Fibroblast of skin of abdomen (primary cell): ENCODE data around the gene PRKCA.
A peak's percentile ranks its signal among the peaks of the same experiment; 100 is the strongest.
"Not testable (repeated sequence)": the region's sequence is repeated elsewhere in the genome, so short reads cannot be mapped to it uniquely, and the experiment has no call there.

Source experiments
- DNase-seq: peaks from one replicate; pipeline ENCODE4 v3.0.0-alpha.2; 2013

PRKCA gene

DNA sequence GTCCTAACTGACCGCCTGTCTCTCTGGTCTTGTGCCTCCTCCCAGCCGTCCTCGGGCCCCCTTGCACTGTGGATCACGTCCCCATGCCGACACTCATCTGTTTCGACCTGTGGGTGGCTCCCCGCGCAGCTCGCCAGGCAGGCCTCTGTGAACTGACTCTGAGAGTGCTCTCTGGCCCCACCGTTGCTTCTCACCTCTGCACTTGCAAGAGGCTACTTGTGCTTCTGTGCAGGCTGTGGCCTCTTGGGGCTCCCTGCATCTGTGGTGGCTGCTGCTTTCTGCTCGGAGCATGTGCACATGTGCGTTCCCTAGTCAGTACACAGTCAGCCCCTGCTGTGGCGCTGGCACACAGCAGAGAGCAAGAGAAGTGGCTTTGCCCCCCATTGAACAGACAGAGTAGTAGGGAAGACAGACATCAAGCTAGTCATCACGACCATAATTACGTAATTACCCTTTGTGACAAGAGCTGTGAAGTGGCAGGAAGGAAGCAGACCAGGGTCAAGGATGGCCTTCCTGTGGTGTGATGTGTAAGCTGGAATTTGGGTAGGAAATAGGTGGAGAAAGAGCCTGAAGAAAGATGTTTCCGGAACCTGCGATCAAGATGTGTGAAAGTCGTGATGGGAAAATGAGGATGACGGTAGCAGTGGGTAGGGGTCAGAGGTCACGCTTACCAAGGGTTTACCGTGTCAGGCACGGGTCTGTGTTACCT, 276.5 kb downstream of the PRKCA start:
- no peak for DNase-seq

DNA sequence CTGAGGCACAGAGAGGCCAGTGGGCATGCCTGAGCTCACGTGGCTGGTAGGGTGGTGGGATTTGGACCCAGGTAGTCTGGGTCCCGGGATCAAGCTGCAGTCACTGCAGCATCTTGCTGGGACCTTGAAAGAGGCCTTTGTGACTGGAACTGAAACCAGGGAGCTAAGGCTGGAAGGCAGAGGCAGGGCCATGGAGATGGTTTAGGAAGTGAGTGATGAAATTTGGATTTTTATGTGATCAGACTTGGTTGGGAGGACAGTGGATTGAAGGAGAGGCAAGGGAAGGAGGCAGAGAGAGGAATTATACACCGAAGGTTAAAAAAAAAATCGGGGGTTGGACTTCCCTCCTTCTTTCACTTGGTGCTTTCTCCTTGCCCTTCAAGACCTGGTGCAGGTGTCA, 277.1 kb downstream of the PRKCA start:
- peak; percentile 36 for DNase-seq

DNA sequence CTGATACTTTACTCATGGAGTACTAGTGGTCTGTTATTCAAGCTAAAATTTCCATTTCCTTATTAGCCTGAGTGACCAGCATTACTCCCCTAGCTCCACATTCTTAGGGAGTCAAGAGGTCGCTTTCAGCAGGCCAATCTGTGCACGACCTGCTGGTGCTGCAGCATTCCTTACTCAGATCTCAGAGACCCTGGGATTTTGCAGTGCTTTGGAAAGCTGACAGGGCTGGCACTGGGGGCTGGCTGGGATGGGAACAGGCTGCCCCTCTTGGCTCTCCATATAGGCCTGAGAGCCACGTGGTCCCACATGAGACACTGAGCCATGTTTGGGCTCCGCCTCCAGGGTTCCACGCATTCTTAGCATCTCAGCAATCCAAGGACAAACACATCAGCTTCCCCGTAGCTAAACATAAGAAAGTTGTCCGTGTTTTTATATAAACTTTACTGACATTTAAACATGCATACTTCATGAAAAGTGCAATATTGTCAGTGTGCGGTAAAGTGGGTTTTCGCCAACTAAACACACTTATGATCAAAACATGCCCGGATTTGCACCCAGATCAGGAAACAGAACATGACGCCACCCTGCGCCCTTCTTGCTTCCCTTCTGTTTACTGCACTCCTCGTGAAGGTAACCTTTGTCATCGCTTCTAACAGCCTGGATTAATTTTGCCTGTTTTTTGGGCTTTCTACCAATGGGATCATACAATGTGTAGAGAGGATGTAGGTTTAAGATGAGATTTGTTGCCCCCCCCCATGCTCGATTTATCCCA, 278.0 kb downstream of the PRKCA start:
- peak; percentile 53 for DNase-seq

DNA sequence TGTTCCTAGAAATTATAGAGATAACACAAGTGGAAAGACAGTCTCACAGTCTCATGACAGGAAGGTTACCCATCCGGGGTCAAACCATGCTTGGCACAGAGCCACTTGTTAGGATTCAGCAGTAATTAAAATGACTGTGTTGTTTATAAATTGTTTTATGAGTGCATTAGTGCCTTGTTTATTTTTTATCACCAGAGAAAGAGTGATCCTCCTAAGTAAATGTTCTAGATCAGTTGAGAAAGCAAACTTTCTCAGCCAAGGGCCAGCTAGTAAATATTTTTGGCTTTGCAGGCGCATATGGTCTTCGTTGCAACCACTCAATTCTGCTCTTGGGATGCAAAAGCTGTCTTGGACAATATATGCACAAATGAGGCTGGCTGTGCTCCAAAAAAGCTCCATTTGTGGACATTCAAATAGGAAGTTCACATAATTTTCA, 278.6 kb downstream of the PRKCA start:
- peak; percentile 45 for DNase-seq

DNA sequence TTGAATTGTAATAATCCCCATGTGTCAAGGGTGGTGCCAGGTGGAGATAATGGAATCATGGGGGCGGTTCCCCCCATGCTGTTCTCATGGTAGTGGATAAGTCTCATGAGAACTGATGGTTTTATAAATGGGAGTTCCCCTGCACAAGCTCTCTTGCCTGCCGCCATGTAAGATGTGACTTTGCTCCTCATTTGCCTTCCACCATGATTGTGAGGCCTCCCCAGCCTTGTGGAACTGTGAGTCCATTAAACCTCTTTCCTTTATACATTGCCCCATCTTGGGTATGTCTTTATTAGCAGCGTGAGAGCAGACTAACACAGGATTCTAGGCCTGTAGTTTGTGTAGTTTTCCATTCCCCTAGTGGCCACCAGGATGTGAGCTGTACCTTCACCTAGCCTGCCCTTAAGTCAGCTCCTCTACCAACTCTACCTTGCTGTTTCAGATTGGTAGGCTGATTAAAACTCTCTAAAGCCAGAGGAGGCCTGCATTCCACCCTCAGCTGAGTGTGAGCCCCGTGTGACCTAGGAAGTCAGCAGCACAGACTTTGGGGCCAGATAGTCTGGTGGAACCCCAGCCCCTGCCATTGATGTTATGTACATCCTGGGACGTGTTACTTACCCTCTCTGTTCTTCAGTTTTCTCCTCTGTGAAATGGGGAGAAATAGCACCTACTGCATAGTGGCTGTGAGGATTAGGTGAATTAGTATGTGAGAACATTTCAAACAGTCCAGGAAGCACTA, 280.1 kb downstream of the PRKCA start:
- no peak for DNase-seq

DNA sequence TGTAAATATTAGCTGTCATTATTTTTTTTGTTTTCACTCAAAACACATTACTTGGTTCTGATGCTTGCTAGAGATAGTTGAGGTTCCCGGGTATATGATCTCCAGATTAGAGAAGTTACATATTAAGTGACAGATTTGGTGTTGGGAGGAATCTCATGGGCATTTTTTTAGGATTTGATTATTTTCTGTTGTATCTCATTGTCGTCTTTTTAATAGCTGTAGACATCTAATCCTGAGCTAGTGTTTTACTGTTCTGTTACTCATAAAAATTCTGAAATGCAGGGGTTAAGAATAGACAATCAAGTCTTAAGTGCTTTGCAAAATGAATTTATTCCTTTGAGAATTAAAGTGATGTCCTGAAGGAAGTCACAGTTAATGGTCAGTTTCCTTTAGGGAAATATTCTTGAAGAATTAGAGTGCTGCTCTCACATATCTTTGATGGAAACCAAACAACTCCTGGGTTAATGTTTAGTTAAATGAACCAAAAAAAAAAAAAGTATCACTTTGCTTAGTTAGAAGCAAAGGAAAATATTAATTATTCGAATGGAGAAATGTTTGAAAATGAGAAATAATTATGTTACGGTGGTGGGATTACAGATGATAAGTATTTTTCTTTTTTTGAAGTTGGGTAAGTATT, 280.8 kb downstream of the PRKCA start:
- DNase-seq, result no peak

DNA sequence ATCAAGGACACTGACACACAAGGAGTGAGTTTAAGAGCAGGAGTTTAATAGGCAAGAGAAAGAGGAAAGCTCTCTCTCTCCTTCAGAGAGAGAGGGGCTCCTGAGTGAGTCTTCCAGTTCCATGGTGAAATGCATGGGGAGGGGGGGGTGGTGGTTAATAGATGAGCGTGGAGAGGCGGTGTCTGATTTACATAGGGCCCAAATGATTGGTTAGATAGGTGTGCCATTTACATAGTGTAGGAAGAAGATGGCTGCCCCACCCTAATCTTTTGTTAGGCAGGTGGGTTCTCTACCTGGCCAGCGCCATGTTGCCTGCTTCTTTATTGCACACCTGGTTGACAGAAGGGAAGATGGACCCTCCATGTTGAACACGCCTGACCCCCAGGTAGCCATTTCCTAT, 282.5 kb downstream of the PRKCA start:
- DNase-seq, result no peak

DNA sequence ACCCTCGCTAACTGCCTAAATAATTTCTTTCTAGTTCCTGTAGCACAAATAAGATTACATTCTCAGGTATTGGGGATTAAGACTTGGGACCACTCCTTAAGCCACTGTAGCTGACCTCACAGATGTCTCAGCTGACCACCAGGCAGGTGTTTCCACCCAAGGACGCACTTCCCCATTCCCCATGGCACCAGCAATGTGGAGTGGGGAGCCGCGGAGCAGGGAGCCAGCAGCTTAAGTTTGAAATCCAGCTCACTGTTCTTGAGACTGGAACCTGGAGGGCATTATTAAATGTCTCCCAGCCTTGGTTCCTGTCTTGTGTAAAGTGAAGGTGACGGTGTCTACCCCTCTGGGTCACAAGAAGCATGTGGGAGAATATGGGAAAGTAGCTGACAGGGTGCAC, 283.1 kb downstream of the PRKCA start:
- DNase-seq, result no peak

DNA sequence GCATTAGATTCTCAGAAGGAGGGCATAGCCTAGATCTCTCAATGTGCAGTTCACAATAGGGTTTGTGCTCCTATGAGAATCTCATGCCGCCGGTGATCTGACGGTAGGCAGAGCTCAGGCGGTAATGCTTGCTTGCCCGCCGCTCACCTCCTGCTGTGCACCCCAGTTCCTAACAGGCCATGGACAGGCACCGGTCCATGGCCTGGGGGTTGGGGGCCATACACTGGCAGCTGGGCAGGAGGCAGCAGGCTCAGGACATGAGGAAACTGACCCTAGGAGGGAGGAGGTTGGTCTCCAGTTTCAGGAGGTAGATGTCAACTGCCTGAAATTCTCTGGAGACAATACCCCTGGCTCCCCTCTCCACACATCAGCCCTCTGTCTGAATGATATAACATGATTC, 287.5 kb downstream of the PRKCA start:
- no peak for DNase-seq

DNA sequence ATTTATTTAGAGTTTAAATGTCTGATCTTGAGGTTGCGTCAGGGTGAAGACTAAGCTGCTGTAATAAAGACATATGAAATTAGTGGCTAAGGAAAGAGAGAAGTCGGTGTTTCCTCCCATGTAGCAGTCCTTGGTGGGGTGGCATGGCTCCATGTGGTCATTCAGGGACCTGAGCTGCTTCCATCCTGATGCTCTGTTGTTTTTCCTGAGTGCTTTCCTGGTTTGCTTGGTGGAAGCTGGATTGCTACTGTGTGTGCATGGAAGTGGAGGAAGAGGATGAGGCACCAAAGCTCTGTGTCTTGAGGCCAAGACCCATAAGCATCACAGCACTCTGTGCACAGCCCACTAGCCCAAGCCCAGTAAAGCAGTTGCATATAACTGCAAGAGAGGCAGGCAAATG, 290.7 kb downstream of the PRKCA start:
- DNase-seq, result no peak

DNA sequence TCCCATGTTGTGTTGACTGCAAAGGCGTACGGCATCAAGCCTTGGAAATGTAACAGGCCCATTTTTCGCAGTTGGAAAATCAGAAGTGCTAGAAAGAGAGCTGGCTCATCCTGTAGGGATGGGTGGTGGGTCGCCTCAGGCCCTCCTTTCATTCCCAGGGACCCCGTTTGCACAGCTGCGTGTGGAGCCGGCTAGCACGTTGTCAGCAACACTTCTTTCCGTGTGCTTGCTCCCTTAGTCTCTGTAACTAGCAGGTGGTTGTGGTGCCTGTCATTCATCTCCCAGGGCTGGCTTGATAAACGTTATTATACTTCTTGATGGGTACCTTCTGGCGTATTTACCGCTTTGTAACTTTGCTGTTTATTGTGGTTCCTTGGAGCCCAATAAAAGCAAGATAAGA, 293.5 kb downstream of the PRKCA start:
- no peak for DNase-seq

DNA sequence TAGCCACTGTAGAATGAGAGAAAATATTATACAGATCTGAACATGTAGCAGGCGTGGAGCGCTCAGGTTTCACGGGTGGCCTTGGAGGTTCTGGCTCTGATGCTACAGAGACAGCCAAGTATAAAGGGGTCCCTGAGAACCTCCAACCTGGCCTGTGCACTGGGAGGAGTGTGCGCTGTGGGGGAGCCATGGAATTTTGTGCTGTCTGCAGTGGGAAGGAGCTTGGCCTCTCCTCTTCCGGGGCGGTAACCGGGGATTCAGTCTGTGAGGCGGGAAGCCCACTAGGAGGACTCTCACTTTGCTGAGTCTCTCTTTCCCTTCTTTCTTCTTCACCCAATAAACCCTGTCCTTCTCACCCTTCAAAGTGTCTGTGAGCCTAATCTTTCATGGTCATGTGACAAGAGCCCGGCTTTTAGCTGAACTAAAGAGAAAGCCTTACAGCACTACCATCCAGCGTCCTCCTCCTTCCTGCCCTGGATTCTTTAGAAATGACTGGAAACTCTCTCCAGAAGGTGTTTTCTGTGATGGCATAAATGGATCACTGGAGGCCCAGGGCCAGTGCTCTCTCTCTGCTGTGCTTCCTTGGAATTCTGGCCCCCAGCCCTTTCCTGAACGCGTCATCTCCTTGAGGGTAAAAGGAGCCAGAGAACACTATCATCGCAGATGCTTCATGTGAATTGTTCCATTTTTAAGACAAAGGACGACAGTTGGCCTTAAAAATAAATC, 300.4 kb downstream of the PRKCA start:
- DNase-seq, result peak; percentile 48

DNA sequence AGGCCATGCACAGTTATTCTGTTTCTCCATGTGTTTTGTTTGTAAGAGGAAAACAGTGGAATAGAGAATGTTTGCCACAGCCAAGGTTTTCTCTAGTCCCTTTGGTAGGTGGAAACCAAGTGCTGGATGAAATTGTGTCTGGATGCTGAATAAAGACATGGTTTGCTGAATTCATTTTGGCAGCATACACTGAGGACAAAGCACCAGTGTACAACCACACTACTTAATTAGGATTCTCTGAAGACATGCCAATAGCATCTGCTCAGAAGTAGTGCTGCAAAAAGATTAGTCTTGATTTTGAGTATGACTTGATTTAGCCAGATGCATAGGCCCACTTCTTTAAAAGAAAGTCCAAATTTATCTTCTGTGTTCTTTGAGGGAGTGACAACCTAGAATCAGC, 302.0 kb downstream of the PRKCA start:
- DNase-seq, result no peak

DNA sequence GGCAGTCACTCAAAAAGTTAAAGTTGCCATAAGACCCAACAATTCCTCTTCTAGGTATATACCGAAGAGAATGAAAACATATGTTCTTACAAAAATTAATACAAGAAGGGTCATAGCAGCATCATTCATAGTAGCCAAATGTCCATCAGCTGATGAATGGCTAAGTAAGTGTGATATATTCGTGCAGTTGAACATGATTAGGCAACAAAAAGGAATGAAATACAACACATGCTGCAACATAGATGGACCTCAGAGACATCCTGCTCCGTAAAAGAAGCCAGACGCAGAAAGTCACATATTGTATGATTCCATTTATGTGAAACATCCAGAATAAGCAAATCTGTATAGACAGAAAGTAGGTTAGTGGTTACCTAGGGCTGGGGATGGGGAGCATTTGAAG, 303.1 kb downstream of the PRKCA start:
- DNase-seq, result peak; percentile 68

DNA sequence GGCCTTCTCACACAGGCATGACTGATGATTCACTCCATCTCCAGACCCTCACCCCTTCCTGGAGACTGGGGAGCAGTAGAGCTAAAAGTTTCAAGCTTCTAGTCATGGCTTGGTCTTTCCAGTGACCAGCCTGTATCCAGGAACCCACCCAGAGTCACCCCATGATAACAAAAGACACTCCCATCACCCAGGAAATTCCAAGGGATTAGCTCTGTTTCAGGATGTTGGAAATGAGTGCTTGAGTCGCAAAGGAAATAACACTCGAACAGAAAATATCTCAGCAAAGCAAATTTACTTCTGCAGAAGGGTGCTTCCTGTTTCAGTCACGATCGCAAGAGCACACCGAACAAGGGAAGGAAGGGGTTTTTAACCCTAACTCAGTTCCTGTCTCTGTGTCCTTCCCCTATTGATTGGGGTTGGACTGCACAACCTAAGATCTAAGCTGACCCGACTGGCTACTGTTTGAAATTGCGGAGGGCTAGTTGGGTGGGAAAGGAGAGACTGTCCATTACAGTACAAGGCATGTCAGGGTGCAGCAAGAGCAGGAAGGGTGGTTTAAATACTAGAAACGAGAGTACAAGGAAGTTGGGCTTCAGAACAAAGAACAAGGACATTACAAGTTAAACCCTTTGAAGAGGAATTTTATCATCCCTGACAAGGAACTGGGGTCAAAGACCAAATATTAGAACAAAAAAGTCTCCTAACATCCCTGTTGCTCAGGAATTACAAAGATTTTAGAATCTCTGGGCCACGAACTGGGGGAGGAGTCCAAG, 308.1 kb downstream of the PRKCA start:
- DNase-seq, result no peak

DNA sequence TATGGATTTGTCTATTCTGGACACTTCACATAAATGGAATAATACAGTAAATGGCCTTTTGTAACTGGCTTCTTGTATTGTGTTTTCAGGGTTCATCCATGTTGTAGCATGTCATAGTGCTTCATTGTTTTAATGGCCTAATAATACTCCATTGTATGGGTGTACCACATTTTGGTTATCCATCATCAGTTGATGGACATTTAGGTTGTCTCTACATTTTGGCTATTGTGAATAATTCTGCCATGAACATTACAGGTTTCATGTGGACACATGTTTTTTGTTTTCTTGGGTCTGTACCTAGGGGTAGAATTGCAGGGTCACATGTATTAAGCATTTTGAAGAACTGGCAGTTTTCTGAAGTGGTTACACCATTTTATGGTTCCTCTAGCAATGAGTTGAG, 309.0 kb downstream of the PRKCA start:
- no peak for DNase-seq

DNA sequence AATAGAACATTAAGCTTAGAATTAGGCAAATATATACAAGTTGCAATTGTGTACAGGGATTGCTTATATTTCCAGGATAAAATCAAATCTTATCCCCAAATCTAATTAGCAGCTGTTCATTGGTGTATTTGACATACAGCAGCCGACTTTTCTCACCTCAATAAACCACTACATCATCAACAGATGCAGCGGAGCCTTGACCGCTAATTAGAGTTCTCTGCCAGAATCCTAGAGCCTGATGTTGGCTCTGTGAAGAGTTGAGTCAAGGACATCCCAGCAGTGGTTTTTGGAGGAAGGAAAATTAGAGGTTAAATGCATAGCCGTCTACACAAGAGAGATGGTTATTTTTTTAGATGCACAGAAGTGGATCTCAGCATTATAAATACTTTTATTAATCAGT, 310.6 kb downstream of the PRKCA start:
- DNase-seq, result no peak

DNA sequence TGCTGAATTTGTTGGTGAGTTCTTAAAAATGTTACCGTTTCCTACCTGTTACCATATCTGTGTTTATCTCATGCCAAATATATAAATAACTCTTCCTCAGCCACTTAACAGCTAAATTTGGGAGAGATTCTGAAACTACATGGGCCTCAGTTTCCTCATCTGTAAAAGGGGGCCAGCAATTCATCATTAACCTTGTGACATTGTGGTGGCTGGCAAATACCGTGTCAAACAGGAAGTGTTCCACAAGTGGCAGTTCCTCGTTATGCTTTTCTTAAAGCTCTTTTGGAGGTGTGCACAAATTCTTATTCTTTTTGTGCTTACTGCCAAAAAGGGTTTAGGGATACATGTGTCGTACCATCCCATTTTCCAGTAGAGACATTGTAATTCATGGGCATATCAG, 312.1 kb downstream of the PRKCA start:
- DNase-seq, result no peak

DNA sequence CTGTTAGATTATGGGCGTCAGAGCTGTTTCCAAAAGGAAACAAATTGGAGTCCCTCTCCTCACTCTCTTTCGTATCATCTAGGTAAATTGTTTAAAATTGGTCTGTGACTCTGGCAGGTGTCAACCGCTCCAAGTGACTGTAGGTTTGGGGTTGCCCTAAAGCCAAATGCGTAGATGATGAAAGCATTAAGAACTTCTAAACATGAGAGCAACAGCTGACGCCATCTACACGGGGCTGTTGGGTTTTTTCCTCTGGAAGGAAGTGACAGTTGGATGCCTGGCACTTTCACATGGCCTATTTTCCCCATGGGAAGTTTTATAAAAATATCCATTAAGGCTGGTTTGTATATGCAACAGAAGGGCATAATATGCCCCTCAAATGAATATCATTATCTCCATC, 316.8 kb downstream of the PRKCA start:
- no peak for DNase-seq

DNA sequence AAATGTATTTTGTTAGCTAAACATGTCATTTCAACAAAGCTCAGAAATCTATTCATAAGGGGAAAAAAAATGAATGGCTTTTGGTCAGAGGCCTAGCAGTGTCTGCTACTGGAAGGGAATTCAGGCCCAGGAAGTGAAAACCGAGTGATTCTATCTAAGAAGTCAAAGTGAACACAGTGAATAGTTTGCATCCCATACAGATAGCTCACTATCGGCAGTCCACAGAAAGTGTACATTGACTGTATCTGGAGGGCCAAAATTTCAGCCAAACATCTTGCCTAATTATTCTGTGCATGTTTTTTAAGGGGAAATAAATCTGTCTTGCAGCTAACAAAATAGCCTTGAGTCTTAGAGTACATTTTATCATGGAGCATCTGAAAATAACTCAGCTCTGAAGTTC, 318.1 kb downstream of the PRKCA start:
- DNase-seq, result peak; percentile 52

DNA sequence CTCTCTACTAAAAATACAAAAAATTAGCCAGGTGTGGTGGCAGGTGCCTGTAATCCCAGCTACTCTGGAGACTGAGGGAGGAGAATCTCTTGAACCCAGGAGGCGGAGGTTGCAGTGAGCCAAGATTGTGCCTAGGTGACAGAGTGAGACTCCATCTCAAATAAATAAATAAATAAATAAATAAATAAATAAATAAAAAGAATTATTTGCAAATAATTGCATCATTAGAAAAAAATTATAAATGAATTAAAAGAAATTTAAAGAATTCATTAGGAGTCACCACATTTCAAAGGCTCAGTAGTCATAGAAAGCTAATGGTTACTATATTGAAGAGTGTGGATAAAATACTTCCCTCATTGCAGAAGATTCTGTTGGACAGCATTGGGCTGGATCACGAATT, 322.2 kb downstream of the PRKCA start:
- not testable (repeated sequence) for DNase-seq
